Panc1 (cell line): ENCODE measurements around the gene FJX1. TPM values are rescaled to one million over a fixed set of nuclear protein-coding genes. Genes with fewer than 3 reads are reported as not detected.

Source experiments
- ATAC-seq: fragments of 200-7000 bp; cut with Tn5 transposase; 2 replicates; pipeline ENCODE4 v1.9.1; 2020; ENCODE audit warnings: mild to moderate bottlenecking, moderate library complexity
- BruUV-seq: library from RNA; stranded (reverse); fragments of 400-500 nt; replicated peaks from 2 replicates; lab custom pipeline; 2021; lab: Mats Ljungman, UMichigan
- CTCF ChIA-PET: fragments of 300-600 bp; sonication (Branson Sonifier 250); formaldehyde crosslinking; loops from one replicate; lab custom pipeline; 2022; ENCODE audit warnings: antibody characterized with exemption; lab: Charles Lee
- POLR2A ChIA-PET: fragments of 300-600 bp; sonication (Branson Sonifier 250); formaldehyde crosslinking; loops from one replicate; lab custom pipeline; 2022; ENCODE audit warnings: antibody characterized with exemption; lab: Charles Lee
- DNase-seq: peaks from one replicate; pipeline ENCODE4 v3.0.0-alpha.2; 2010; ENCODE audit warnings: low read depth, low spot score
- H3K27ac ChIP-seq: 2 replicates; pipeline ENCODE4 v1.5.1; 2011; ENCODE audit warnings: mild to moderate bottlenecking, low read length, inconsistent platforms
- H3K27me3 ChIP-seq: fragments of 200-500 bp; sonication (Bioruptor generic); 2 replicates; pipeline ENCODE4 v1.6.0; 2014; ENCODE audit warnings: low read length, inconsistent platforms; ENCODE audit not compliant: control insufficient read depth, insufficient read depth
- H3K36me3 ChIP-seq: fragments of 200-500 bp; sonication (Bioruptor generic); 2 replicates; pipeline ENCODE4 v1.5.1; 2014; ENCODE audit warnings: inconsistent platforms, mild to moderate bottlenecking, low read length, moderate library complexity; ENCODE audit not compliant: control insufficient read depth, insufficient read depth
- H3K4me1 ChIP-seq: 2 replicates; pipeline ENCODE4 v1.5.1; 2011; ENCODE audit warnings: inconsistent platforms, mild to moderate bottlenecking, low read length, moderate library complexity; ENCODE audit not compliant: control insufficient read depth, insufficient read depth
- H3K4me3 ChIP-seq, 2 experiments: 2 replicates each; pipeline ENCODE4 v1.5.1; 2011 to 2012; ENCODE audit warnings: low read depth in 2 of 2, low read length in 2 of 2, mild to moderate bottlenecking in 2 of 2, inconsistent platforms in 1 of 2, moderate library complexity in 1 of 2
- H3K9me3 ChIP-seq: fragments of 200-500 bp; sonication (Bioruptor generic); 2 replicates; pipeline ENCODE4 v1.5.1; 2014; ENCODE audit warnings: low read depth, mild to moderate bottlenecking, inconsistent platforms, low read length, moderate library complexity; ENCODE audit not compliant: control insufficient read depth, insufficient read depth
- CTCF ChIP-seq: fragments of 450-650 bp; IDR thresholded peaks from 2 replicates; pipeline ENCODE4 v1.5.1; 2017; ENCODE audit warnings: mild to moderate bottlenecking
- POLR2AphosphoS5 ChIP-seq: IDR thresholded peaks from 2 replicates; pipeline ENCODE4 v1.6.1; 2012; ENCODE audit warnings: mild to moderate bottlenecking, low read depth, low read length, moderate library complexity
- SIN3A ChIP-seq: IDR thresholded peaks from 2 replicates; pipeline ENCODE4 v1.6.1; 2012; ENCODE audit warnings: low read depth, mild to moderate bottlenecking, low read length, moderate library complexity, borderline replicate concordance; ENCODE audit not compliant: insufficient read depth
- TCF7L2 ChIP-seq: IDR thresholded peaks from 2 replicates; pipeline ENCODE4 v1.6.1; 2011; ENCODE audit warnings: mild to moderate bottlenecking, low read depth, low read length, inconsistent platforms
- in situ Hi-C: cut with HindIII; loops from 2 replicates; pipeline ENCODE4 v1.10.0; 2016; ENCODE audit warnings: low sequenced_read_pairs, low pct_unique_long_range_greater_than_20kb
- intact Hi-C: fragments of 100-400 bp; cut with micrococcal nuclease; formaldehyde crosslinking; loops from one replicate; pipeline ENCODE4 v1.10.0; 2022; ENCODE audit not compliant: unreplicated experiment
- total RNA-seq: library from RNA; stranded (reverse); gene quantifications from one replicate; pipeline ENCODE4 v1.2.1, GENCODE V29; 2021; ENCODE audit not compliant: unreplicated experiment
- TF ChIP-seq, protein P1 (sequence below), 2 experiments: IDR thresholded peaks; 2 replicates each; pipeline ENCODE4 v1.6.1; 2011 to 2012; ENCODE audit warnings: low read depth in 2 of 2, control low read depth in 1 of 2, low read length in 1 of 2, mild to moderate bottlenecking in 1 of 2, moderate library complexity in 1 of 2; ENCODE audit not compliant: insufficient read depth in 1 of 2

FJX1 gene
- total RNA-seq, 1 experiment from 2014 or later: 31.1 TPM

GRCh38 chr11:35654711-35655110, 36.5 kb downstream of the FJX1 start:
- in situ Hi-C loops: no loop called here
- ATAC-seq: no peak
- CTCF ChIA-PET: no interaction called here

GRCh38 chr11:35655254-35655653, 37.0 kb downstream of the FJX1 start:
- ChIA-PET POLR2A (no interaction called here), CTCF (no interaction called here)
- TF ChIP-seq CTCF (no peak), SIN3A (no peak), POLR2AphosphoS5 (no peak)
- TF ChIP-seq, protein P1, sequence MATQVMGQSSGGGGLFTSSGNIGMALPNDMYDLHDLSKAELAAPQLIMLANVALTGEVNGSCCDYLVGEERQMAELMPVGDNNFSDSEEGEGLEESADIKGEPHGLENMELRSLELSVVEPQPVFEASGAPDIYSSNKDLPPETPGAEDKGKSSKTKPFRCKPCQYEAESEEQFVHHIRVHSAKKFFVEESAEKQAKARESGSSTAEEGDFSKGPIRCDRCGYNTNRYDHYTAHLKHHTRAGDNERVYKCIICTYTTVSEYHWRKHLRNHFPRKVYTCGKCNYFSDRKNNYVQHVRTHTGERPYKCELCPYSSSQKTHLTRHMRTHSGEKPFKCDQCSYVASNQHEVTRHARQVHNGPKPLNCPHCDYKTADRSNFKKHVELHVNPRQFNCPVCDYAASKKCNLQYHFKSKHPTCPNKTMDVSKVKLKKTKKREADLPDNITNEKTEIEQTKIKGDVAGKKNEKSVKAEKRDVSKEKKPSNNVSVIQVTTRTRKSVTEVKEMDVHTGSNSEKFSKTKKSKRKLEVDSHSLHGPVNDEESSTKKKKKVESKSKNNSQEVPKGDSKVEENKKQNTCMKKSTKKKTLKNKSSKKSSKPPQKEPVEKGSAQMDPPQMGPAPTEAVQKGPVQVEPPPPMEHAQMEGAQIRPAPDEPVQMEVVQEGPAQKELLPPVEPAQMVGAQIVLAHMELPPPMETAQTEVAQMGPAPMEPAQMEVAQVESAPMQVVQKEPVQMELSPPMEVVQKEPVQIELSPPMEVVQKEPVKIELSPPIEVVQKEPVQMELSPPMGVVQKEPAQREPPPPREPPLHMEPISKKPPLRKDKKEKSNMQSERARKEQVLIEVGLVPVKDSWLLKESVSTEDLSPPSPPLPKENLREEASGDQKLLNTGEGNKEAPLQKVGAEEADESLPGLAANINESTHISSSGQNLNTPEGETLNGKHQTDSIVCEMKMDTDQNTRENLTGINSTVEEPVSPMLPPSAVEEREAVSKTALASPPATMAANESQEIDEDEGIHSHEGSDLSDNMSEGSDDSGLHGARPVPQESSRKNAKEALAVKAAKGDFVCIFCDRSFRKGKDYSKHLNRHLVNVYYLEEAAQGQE (IDR thresholded peaks at IDR 0.05; ENCODE audit: insufficient read depth in 1 of 2, low read depth in 2 of 2, low read length in 1 of 2): no peak
- Histone ChIP-seq H3K9me3 (no peaks in the 10 kb centered on the region), H3K27me3 (no peaks in the 10 kb centered on the region), H3K27ac (no peak overlapping the region), H3K4me3 (no peak overlapping the region), H3K4me1 (no peaks in the 10 kb centered on the region), H3K36me3 (no peaks in the 10 kb centered on the region)
- in situ Hi-C loops (no loop called here), intact Hi-C loops (no loop called here)
- no peak for ATAC-seq
- BruUV-seq: no TSS peak
- no peak for DNase-seq

More at GRCh38 chr11:35654711-35655110, 36.5 kb downstream of the FJX1 start:
- no peaks in the 10 kb centered on the region for H3K4me1 ChIP-seq
- H3K9me3 ChIP-seq: no peaks in the 10 kb centered on the region
- no peak for DNase-seq
- H3K27me3 ChIP-seq: no peaks in the 10 kb centered on the region
- no TSS peak for BruUV-seq
- no peaks in the 10 kb centered on the region for H3K36me3 ChIP-seq
- intact Hi-C loops: no loop called here
- POLR2A ChIA-PET: no interaction called here
- TF ChIP-seq TCF7L2 (no peak), POLR2AphosphoS5 (no peak), CTCF (no peak), SIN3A (no peak)
- TF ChIP-seq, protein P1 (IDR thresholded peaks at IDR 0.05; ENCODE audit: insufficient read depth in 1 of 2, low read depth in 2 of 2, low read length in 1 of 2): no peak
- H3K27ac ChIP-seq: no peak overlapping the region
- H3K4me3 ChIP-seq: no peak overlapping the region
